ENCODE measurements around the gene PYGB.

DNA sequence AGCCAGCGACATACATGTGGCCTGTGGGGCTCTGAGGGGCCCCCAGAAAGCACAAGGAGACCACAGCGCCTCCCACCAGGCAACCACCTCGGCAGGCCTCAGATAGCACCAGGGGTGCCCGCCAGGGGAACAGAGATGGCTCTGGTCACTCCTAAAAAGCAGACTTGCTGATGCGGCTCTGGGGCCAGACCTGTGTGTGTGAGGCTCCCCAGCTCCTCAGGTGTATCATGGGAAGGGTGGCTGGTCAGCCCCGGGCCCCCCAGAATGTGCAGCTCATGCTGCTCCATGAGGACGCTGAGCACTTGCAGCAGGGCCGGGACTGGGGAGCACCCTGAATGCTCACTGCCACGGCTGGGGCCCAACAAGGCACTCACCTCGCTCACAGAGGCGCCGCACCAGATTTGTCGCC is 60.2 kb downstream of the PYGB start:
- TF ChIP-seq, protein P1, sequence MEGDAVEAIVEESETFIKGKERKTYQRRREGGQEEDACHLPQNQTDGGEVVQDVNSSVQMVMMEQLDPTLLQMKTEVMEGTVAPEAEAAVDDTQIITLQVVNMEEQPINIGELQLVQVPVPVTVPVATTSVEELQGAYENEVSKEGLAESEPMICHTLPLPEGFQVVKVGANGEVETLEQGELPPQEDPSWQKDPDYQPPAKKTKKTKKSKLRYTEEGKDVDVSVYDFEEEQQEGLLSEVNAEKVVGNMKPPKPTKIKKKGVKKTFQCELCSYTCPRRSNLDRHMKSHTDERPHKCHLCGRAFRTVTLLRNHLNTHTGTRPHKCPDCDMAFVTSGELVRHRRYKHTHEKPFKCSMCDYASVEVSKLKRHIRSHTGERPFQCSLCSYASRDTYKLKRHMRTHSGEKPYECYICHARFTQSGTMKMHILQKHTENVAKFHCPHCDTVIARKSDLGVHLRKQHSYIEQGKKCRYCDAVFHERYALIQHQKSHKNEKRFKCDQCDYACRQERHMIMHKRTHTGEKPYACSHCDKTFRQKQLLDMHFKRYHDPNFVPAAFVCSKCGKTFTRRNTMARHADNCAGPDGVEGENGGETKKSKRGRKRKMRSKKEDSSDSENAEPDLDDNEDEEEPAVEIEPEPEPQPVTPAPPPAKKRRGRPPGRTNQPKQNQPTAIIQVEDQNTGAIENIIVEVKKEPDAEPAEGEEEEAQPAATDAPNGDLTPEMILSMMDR (conservative IDR thresholded peaks at IDR 0.05) = no peak
- no peak for TF ChIP-seq ZFX (IDR thresholded peaks at IDR 0.05)

All from C4-2B (cell line).